Measurements from ENCODE around the gene CLGN.

CLGN gene

GRCh38 chr4:140466146-140466545, 38.7 kb upstream of the CLGN start:
- Histone ChIP-seq H2BK5ac (ENCODE audit: low read length) (no peak overlapping the region), H4K91ac (ENCODE audit: low read depth, low read length, poor library complexity) (no peak overlapping the region), H3K18ac (ENCODE audit: low read length) (no peak overlapping the region), H3K27me3 (ENCODE audit: control insufficient read depth in 3 of 3, insufficient read depth in 3 of 3, low read depth in 1 of 3, low read length in 3 of 3) (peaks cover 0 to 50% (median 0%) of the 10 kb centered on the region in 3 experiments), H3K9ac (ENCODE audit: low read depth, low read length, poor library complexity) (no peak overlapping the region), H2BK120ac (ENCODE audit: low read depth, low read length) (no peak overlapping the region), H3K9me3 (replicated peaks in 1 of 2; ENCODE audit: control insufficient read depth in 2 of 2, insufficient read depth in 1 of 2, low read depth in 1 of 2, low read length in 2 of 2) (no peaks in the 10 kb centered on the region), H3K4ac (ENCODE audit: low read length) (no peak overlapping the region), H3K4me2 (ENCODE audit: insufficient read depth, low read length, poor library complexity, severe bottlenecking) (no peak overlapping the region), H2AK5ac (ENCODE audit: low read depth, low read length) (no peak overlapping the region), H3K14ac (ENCODE audit: low read length) (no peak overlapping the region), H3K36me3 (replicated peaks in 1 of 2; ENCODE audit: control insufficient read depth in 2 of 2, insufficient read depth in 2 of 2, low read length in 2 of 2) (no peaks in the 10 kb centered on the region), H2AFZ (ENCODE audit: low read length) (no peak overlapping the region), H3K23ac (ENCODE audit: low read depth, low read length, poor library complexity) (no peak overlapping the region), H3K4me1 (ENCODE audit: control insufficient read depth in 2 of 2, insufficient read depth in 1 of 2, low read depth in 1 of 2, low read length in 2 of 2) (peaks cover 0 to 6% of the 10 kb centered on the region in 2 donors), H4K8ac (ENCODE audit: low read depth, low read length) (no peak overlapping the region), H2BK15ac (ENCODE audit: low read length) (no peak overlapping the region), H3K79me1 (ENCODE audit: low read depth, low read length) (no peaks in the 10 kb centered on the region), H3K4me3 (ENCODE audit: low read length in 2 of 2) (no peak overlapping the region), H2BK12ac (ENCODE audit: low read length) (no peak overlapping the region), H3K27ac (replicated peaks; ENCODE audit: low read length) (no peak overlapping the region)
- DNase-seq (ENCODE audit: low spot score): no peak
- WGBS, 2 donors (ENCODE audit: extremely low coverage in 2 of 2, insufficient read length in 2 of 2, insufficient replicate concordance in 1 of 2): no CpG with 5 or more reads among the region's 1 CpG

- Histone ChIP-seq H3K18ac (ENCODE audit: low read length) (no peak overlapping the region), H4K91ac (ENCODE audit: low read depth, low read length, poor library complexity) (no peak overlapping the region)
Observed at GRCh38 chr4:140463614-140464013, 36.2 kb upstream of the CLGN start.

GRCh38 chr4:140463182-140463581, 35.7 kb upstream of the CLGN start:
- no peak overlapping the region for H3K18ac ChIP-seq (ENCODE audit: low read length)
- no peak overlapping the region for H3K4me2 ChIP-seq (ENCODE audit: insufficient read depth, low read length, poor library complexity, severe bottlenecking)
- H3K79me1 ChIP-seq (ENCODE audit: low read depth, low read length): no peaks in the 10 kb centered on the region
- H3K14ac ChIP-seq (ENCODE audit: low read length): no peak overlapping the region
- H3K4me1 ChIP-seq (ENCODE audit: control insufficient read depth in 2 of 2, insufficient read depth in 1 of 2, low read depth in 1 of 2, low read length in 2 of 2): no peaks in the 10 kb centered on the region
- no peak overlapping the region for H3K27ac ChIP-seq (replicated peaks; ENCODE audit: low read length)
- peaks cover 0 to 33% (median 0%) of the 10 kb centered on the region in 3 experiments for H3K27me3 ChIP-seq (ENCODE audit: control insufficient read depth in 3 of 3, insufficient read depth in 3 of 3, low read depth in 1 of 3, low read length in 3 of 3)
- no peak overlapping the region for H3K4me3 ChIP-seq (ENCODE audit: low read length in 2 of 2)
- DNase-seq (ENCODE audit: low spot score): no peak
- no peaks in the 10 kb centered on the region for H3K36me3 ChIP-seq (replicated peaks in 1 of 2; ENCODE audit: control insufficient read depth in 2 of 2, insufficient read depth in 2 of 2, low read length in 2 of 2)
- no peak overlapping the region for H3K4ac ChIP-seq (ENCODE audit: low read length)
- no peak overlapping the region for H4K8ac ChIP-seq (ENCODE audit: low read depth, low read length)
- H3K23ac ChIP-seq (ENCODE audit: low read depth, low read length, poor library complexity): no peak overlapping the region
- no peak overlapping the region for H2AK5ac ChIP-seq (ENCODE audit: low read depth, low read length)
- WGBS, 2 donors (ENCODE audit: extremely low coverage in 2 of 2, insufficient read length in 2 of 2, insufficient replicate concordance in 1 of 2): no CpG with 5 or more reads among the region's 3 CpGs
- H2AFZ ChIP-seq (ENCODE audit: low read length): no peak overlapping the region
- H3K9me3 ChIP-seq (replicated peaks in 1 of 2; ENCODE audit: control insufficient read depth in 2 of 2, insufficient read depth in 1 of 2, low read depth in 1 of 2, low read length in 2 of 2): no peaks in the 10 kb centered on the region
- H2BK12ac ChIP-seq (ENCODE audit: low read length): no peak overlapping the region
- H4K91ac ChIP-seq (ENCODE audit: low read depth, low read length, poor library complexity): no peak overlapping the region
- no peak overlapping the region for H2BK120ac ChIP-seq (ENCODE audit: low read depth, low read length)
- H2BK15ac ChIP-seq (ENCODE audit: low read length): no peak overlapping the region
- no peak overlapping the region for H3K9ac ChIP-seq (ENCODE audit: low read depth, low read length, poor library complexity)
- H2BK5ac ChIP-seq (ENCODE audit: low read length): no peak overlapping the region

More at GRCh38 chr4:140463614-140464013, 36.2 kb upstream of the CLGN start:
- H3K4me1 ChIP-seq (ENCODE audit: control insufficient read depth in 2 of 2, insufficient read depth in 1 of 2, low read depth in 1 of 2, low read length in 2 of 2): no peaks in the 10 kb centered on the region
- H2AK5ac ChIP-seq (ENCODE audit: low read depth, low read length): no peak overlapping the region
- H4K8ac ChIP-seq (ENCODE audit: low read depth, low read length): no peak overlapping the region
- no peak overlapping the region for H2BK15ac ChIP-seq (ENCODE audit: low read length)
- no peak overlapping the region for H2BK120ac ChIP-seq (ENCODE audit: low read depth, low read length)
- no peaks in the 10 kb centered on the region for H3K36me3 ChIP-seq (replicated peaks in 1 of 2; ENCODE audit: control insufficient read depth in 2 of 2, insufficient read depth in 2 of 2, low read length in 2 of 2)
- H3K27ac ChIP-seq (replicated peaks; ENCODE audit: low read length): no peak overlapping the region
- no CpG with 5 or more reads among the region's 1 CpG for WGBS, 2 donors (ENCODE audit: extremely low coverage in 2 of 2, insufficient read length in 2 of 2, insufficient replicate concordance in 1 of 2)
- DNase-seq (ENCODE audit: low spot score): no peak
- no peak overlapping the region for H3K4ac ChIP-seq (ENCODE audit: low read length)
- H3K14ac ChIP-seq (ENCODE audit: low read length): no peak overlapping the region
- no peak overlapping the region for H2BK5ac ChIP-seq (ENCODE audit: low read length)
- no peak overlapping the region for H3K9ac ChIP-seq (ENCODE audit: low read depth, low read length, poor library complexity)
- no peak overlapping the region for H2BK12ac ChIP-seq (ENCODE audit: low read length)
- no peaks in the 10 kb centered on the region for H3K9me3 ChIP-seq (replicated peaks in 1 of 2; ENCODE audit: control insufficient read depth in 2 of 2, insufficient read depth in 1 of 2, low read depth in 1 of 2, low read length in 2 of 2)
- H3K79me1 ChIP-seq (ENCODE audit: low read depth, low read length): no peaks in the 10 kb centered on the region
- no peak overlapping the region for H3K4me2 ChIP-seq (ENCODE audit: insufficient read depth, low read length, poor library complexity, severe bottlenecking)
- H3K4me3 ChIP-seq (ENCODE audit: low read length in 2 of 2): no peak overlapping the region
- H3K27me3 ChIP-seq (ENCODE audit: control insufficient read depth in 3 of 3, insufficient read depth in 3 of 3, low read depth in 1 of 3, low read length in 3 of 3): peaks cover 0 to 37% (median 0%) of the 10 kb centered on the region in 3 experiments
- no peak overlapping the region for H2AFZ ChIP-seq (ENCODE audit: low read length)
- H3K23ac ChIP-seq (ENCODE audit: low read depth, low read length, poor library complexity): no peak overlapping the region

- no peak overlapping the region for H3K14ac ChIP-seq (ENCODE audit: low read length)
- H2BK5ac ChIP-seq (ENCODE audit: low read length): no peak overlapping the region
- H3K36me3 ChIP-seq (replicated peaks in 1 of 2; ENCODE audit: control insufficient read depth in 2 of 2, insufficient read depth in 2 of 2, low read length in 2 of 2): no peaks in the 10 kb centered on the region
- no peak overlapping the region for H3K18ac ChIP-seq (ENCODE audit: low read length)
- H3K27me3 ChIP-seq (ENCODE audit: control insufficient read depth in 3 of 3, insufficient read depth in 3 of 3, low read depth in 1 of 3, low read length in 3 of 3): peaks cover 0 to 5% (median 0%) of the 10 kb centered on the region in 3 experiments
- no peak overlapping the region for H4K91ac ChIP-seq (ENCODE audit: low read depth, low read length, poor library complexity)
- H3K9me3 ChIP-seq (replicated peaks in 1 of 2; ENCODE audit: control insufficient read depth in 2 of 2, insufficient read depth in 1 of 2, low read depth in 1 of 2, low read length in 2 of 2): no peaks in the 10 kb centered on the region
- H2BK15ac ChIP-seq (ENCODE audit: low read length): no peak overlapping the region
- H3K79me1 ChIP-seq (ENCODE audit: low read depth, low read length): no peaks in the 10 kb centered on the region
- H3K4me3 ChIP-seq (ENCODE audit: low read length in 2 of 2): no peak overlapping the region
- H2AFZ ChIP-seq (ENCODE audit: low read length): no peak overlapping the region
- no peak for DNase-seq (ENCODE audit: low spot score)
- no peak overlapping the region for H3K23ac ChIP-seq (ENCODE audit: low read depth, low read length, poor library complexity)
- H3K27ac ChIP-seq (replicated peaks; ENCODE audit: low read length): no peak overlapping the region
- H2BK120ac ChIP-seq (ENCODE audit: low read depth, low read length): no peak overlapping the region
- no CpG with 5 or more reads among the region's 3 CpGs for WGBS, 2 donors (ENCODE audit: extremely low coverage in 2 of 2, insufficient read length in 2 of 2, insufficient replicate concordance in 1 of 2)
- no peaks in the 10 kb centered on the region for H3K4me1 ChIP-seq (ENCODE audit: control insufficient read depth in 2 of 2, insufficient read depth in 1 of 2, low read depth in 1 of 2, low read length in 2 of 2)
- no peak overlapping the region for H2AK5ac ChIP-seq (ENCODE audit: low read depth, low read length)
- no peak overlapping the region for H4K8ac ChIP-seq (ENCODE audit: low read depth, low read length)
- no peak overlapping the region for H3K4ac ChIP-seq (ENCODE audit: low read length)
- no peak overlapping the region for H3K9ac ChIP-seq (ENCODE audit: low read depth, low read length, poor library complexity)
- no peak overlapping the region for H2BK12ac ChIP-seq (ENCODE audit: low read length)
- no peak overlapping the region for H3K4me2 ChIP-seq (ENCODE audit: insufficient read depth, low read length, poor library complexity, severe bottlenecking)
Observed at GRCh38 chr4:140450352-140450751, 22.9 kb upstream of the CLGN start.
